Uterus (tissue), 2 donors: ENCODE measurements around the gene DLD.

Experiments
- POLR2A ChIP-seq, 2 donors: fragments of 450-650 bp; IDR thresholded peaks; one replicate each; pipeline ENCODE4 v1.6.1; 2016; ENCODE audit warnings: antibody characterized with exemption in 2 of 2, mild to moderate bottlenecking in 1 of 2, moderate library complexity in 1 of 2
- TF ChIP-seq, protein P1 (sequence below), 4 experiments: fragments of 200-600 bp in 2 of 4; fragments of 450-650 bp in 2 of 4; sonication (generic) in 2 of 4; IDR thresholded peaks; one replicate each; pipeline ENCODE4 v1.5.1; 2016 to 2019; ENCODE audit warnings: antibody characterized with exemption in 4 of 4, mild to moderate bottlenecking in 2 of 4, moderate library complexity in 1 of 4

DNA sequence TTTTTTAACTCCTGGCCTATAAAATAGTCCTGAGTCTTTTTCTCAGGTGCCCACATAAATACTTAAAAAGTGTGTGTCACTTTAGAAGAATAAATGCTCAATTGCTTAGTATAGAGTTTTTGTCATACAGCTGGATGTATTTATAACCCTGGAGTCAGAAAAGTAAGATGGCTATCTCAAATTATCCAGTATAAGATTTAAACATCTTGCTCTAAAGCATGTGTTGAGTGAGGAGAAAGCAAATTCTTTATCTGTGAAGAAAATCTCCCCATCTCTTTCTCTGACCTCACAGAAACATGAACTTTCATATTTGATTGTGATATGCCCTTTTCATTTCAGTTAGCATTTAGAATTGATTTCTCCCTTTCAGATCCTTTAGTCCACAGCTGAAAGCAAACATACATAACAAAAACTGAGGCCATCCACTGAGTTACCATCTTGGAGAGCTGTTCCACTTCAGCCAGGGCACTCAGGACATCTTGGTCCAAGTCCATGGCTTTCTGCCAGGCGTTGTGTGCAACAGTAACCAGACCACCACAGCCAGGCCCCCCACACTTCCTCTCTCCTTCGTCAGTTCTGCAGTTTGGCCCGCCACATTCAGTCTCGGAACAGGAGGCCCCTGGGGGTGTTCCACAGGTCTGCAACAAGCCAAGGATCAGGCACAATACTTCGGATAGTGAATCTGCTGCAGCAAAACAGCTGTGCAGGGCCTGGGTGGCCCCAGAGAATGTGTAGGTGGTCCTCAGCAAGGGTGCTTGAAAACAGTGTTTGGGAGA lies 40.9 kb downstream of the DLD start:
- TF ChIP-seq, protein P1, sequence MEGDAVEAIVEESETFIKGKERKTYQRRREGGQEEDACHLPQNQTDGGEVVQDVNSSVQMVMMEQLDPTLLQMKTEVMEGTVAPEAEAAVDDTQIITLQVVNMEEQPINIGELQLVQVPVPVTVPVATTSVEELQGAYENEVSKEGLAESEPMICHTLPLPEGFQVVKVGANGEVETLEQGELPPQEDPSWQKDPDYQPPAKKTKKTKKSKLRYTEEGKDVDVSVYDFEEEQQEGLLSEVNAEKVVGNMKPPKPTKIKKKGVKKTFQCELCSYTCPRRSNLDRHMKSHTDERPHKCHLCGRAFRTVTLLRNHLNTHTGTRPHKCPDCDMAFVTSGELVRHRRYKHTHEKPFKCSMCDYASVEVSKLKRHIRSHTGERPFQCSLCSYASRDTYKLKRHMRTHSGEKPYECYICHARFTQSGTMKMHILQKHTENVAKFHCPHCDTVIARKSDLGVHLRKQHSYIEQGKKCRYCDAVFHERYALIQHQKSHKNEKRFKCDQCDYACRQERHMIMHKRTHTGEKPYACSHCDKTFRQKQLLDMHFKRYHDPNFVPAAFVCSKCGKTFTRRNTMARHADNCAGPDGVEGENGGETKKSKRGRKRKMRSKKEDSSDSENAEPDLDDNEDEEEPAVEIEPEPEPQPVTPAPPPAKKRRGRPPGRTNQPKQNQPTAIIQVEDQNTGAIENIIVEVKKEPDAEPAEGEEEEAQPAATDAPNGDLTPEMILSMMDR (IDR thresholded peaks at IDR 0.05): no peak
- no peak for TF ChIP-seq POLR2A (IDR thresholded peaks at IDR 0.05)
